Activated naive CD4-positive, alpha-beta T cell (primary cell): ENCODE measurements around the gene RNF220.

Source experiments
- DNase-seq, 4 experiments: peaks; one replicate each; lab custom pipeline; 2025; lab: John Stamatoyannopoulos, UW

The RNF220 gene

GRCh38 chr1:44636688-44637598, 231.9 kb downstream of the RNF220 start:
- no peak for DNase-seq

- DNase-seq = no peak
Observed at GRCh38 chr1:44637702-44638411, 232.8 kb downstream of the RNF220 start.

DNA sequence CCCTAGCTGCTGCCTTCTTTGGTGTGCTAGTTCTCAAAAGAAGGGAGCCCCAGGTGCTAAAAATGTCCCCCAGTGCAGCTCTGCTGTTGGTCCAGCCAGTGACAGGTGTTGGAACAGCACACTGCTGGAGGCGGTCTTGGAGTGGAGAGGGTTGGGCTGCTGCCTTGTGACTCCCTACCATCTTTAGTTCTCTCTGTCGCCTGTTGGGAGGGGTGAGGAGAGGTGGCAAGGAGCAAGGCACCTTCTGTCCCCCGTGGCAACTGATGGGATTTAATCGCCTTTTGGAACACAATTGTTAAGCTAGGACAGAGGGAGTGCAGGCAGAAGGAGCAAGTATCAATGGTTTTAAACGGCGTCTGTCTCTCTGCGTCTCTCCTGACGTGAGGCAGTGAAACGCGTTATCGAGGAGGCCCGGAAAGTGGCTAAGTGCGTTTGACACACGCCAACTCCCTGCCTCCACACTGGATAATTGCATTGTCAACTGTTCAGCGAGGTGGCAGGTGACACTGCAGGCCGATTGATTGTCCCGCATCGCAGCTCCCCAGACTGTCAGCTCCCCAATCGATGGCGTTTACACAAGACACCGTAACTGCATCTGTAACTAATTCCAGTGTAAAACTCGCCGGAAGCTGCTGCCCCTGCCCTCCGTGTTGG, 235.3 kb downstream of the RNF220 start:
- DNase-seq = no peak

GRCh38 chr1:44641126-44642102, 236.4 kb downstream of the RNF220 start:
- no peak for DNase-seq

GRCh38 chr1:44642255-44642654, 237.2 kb downstream of the RNF220 start:
- DNase-seq = no peak

- no peak for DNase-seq
Observed at GRCh38 chr1:44642925-44643324, 237.9 kb downstream of the RNF220 start.

- DNase-seq = no peak
Observed at GRCh38 chr1:44643721-44644334, 238.8 kb downstream of the RNF220 start.

DNA sequence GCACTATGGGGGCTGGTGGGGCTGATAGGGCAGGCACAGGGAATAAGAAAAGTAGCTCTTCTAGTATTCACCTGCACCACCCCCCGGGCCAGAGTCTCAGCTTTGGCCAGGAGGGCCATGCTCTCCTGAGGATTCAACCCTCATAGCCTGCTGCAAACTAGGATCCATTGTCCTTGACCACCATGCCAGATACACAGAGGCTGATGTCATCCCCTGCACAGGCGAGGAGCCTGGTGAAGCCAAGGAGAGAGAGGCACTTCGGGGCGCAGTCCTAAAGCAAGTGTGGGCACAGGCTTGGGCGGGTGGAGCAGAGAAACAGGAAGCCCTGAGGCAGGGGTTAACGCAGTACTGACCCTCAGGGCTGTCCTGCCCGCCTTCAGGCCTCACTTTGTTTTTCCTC, 239.8 kb downstream of the RNF220 start:
- no peak for DNase-seq

- no peak for DNase-seq
Observed at GRCh38 chr1:44645476-44646244, 240.6 kb downstream of the RNF220 start.

GRCh38 chr1:44646261-44647110, 241.4 kb downstream of the RNF220 start:
- DNase-seq = no peak

DNA sequence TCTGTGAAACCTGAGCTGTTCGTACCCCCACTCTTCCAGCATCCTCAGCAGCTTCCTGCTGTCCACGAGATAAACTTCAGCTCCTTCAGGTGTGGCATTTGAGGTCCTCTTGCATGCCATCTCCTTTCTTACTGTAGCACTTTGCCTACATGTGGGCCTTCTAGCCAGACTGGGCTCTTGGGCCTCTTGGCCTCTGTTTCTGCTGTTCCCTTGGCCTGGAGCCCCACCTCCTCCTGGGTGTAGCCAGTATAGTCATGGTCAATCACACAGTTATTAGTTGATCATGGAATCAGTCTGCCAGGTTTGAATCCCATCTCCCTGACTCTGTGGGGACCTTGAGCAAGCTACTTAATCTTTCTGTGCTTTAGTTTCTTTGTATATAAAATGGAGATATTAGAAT, 242.8 kb downstream of the RNF220 start:
- DNase-seq = no peak

DNA sequence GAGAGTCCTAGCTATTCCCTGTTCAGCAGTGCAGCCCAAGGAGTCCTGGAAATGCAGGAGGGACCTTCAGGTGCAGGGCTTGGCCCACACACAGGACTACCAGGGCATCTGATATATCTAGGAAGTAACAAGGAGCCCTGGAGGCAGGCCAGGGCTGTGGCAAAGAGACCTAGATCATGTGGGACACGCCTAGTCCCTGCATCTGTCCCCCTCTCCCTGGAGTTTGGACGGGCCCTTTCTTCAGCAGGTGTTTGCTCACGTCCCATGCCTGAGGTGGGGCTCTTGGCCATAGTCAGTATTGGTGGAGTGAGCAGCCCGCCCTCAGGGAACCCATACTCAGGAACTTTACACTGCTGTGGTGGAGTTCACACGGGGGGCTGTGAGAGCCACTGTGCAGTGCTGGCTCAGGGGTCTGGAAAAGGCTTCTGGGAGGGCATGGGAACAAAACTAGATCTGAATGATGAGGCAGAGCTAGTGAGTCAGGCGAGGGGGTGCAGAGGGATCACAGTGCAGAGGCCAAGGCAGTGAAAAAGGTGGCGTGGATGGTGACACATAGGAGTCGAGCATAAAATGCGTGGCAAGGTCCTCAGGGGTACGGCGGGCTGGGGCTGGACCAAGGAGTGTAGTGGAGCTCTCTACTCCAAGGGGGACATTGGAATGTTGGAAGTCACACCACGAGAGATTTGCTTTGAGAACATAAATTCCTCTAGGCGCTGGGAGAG, 243.6 kb downstream of the RNF220 start:
- DNase-seq = no peak

GRCh38 chr1:44649788-44650158, 244.7 kb downstream of the RNF220 start:
- no peak for DNase-seq

- DNase-seq = no peak
Observed at GRCh38 chr1:44650159-44650831, 245.2 kb downstream of the RNF220 start.

GRCh38 chr1:44651069-44651468, 246.0 kb downstream of the RNF220 start:
- no peak for DNase-seq

DNA sequence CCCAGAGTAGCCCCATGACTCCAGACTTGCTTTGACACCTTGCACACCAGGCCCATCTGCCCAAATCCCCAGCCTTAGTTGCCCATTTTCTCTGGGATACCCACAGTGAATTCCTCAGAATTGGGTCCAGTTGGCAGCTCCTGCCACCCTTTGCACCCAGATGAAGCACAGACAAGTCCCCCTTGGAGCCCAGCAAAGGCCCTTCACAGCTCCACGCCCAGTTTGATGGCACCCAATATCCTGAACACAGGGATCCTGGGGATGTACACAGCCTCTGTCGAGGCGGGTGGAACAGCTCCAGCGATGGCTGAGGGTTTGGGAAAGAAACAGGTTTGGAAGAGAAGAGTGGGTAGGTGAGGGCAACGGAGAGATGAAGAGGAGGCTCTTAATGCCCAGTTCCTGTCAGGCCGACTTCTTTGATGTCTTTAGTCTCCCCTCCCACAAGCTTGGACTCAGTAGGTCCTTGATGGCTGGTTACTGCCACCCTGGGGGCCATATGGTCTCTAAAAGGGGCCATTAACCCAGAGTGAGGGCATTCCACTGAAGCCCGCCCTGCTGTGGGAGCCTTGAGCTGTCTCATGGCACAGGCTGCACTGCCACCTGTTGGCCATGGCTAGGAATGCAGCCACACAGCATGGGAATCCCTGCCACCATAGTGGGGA, 247.5 kb downstream of the RNF220 start:
- DNase-seq = peak; percentile 49 to 73 (median 60)

DNA sequence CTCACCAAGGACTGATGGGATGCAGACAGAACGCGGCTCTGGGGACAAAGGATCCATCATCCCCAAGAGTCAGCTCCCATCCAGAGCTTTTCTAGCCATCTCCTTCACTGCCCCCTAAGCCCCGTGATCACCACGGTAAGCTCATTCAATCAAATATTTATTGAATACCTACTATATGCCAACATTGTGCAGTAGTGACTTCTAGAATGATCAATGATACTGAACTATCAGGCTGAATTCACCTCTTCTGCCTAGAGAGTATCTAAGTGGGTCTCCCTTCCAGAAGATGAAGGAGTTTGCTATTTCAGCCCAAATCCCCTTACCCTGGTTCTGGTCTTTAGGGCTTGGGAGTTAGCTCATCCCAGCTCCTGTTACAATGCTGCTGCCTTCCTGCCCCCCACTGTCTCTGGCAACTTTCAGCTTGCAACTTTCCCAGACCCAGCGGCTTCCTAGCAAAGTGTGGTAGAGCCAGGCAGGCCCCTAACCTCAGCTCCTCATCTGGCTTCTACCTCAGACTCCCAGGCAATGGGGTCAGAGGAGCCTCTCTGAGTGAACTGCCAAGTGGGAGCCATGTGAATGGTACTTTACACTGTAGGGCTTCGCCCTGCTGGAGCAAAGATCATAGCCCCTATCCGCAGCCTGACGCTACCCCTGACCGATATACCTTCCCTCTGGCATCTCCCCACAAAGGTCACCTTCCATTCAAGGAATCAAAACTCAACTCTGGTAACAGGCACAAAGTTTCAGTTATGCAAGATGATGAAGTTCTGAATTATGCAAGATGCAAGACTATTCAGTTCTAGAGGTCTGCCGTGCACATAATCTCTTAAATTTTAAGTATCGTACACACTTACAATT, 248.3 kb downstream of the RNF220 start:
- DNase-seq = no peak
